Measurements from ENCODE around the gene DCUN1D3. TPM values are rescaled to one million over a fixed set of nuclear protein-coding genes. Genes with fewer than 3 reads are reported as not detected.

The DCUN1D3 gene
- total and polyA plus RNA-seq, 2 donors (not counting 3 experiments of a cell fraction or from before 2014, with no cell fraction given), result 10.4 to 35.0 TPM

DNA sequence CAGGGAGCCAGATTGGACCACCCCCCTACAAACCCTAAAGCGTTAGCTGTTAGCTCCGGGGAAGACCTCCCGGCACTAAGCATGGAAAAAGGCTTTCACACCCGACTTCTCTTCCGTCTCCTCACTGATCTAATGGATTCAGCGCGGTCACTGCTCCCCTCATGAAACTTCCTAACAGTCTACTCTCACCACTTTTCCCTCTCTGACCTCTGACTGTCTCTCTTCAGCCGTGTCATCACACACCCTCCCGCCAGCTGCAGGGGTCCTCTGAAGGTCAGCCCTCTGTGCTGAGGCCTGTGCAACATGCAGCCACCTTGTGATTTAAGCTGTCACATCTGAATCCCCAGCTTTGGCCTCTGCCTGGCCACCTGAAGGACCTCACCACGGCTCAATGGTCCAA is 16.1 kb upstream of the DCUN1D3 start:
- Histone ChIP-seq H3K9me1 (replicated peaks; ENCODE audit: control insufficient read depth, extremely low read depth, insufficient read depth, low read length) (no peaks in the 10 kb centered on the region), H3K4me2 (ENCODE audit: insufficient read depth, low read length) (no peak overlapping the region), H3K79me2 (ENCODE audit: control insufficient read depth, insufficient read depth, low read length) (no peaks in the 10 kb centered on the region), H3K4me3 (replicated peaks in 1 of 3; ENCODE audit: insufficient read depth in 1 of 3, low read depth in 1 of 3, low read length in 3 of 3) (no peak overlapping the region), H2AFZ (ENCODE audit: low read depth, low read length) (no peak overlapping the region), H3K4me1 (ENCODE audit: control insufficient read depth, extremely low read depth, insufficient read depth, low read length) (peaks cover 20% of the 10 kb centered on the region), H4K20me1 (replicated peaks; ENCODE audit: control insufficient read depth, extremely low read depth, insufficient read depth, low read length) (no peaks in the 10 kb centered on the region), H3K27ac (ENCODE audit: insufficient read depth, low read depth, low read length) (no peak overlapping the region), H3K9ac (replicated peaks; ENCODE audit: extremely low read depth, insufficient read depth, low read length) (no peak overlapping the region), H3K27me3 (ENCODE audit: control insufficient read depth in 2 of 2, insufficient read depth in 2 of 2, low read length in 2 of 2) (no peaks in the 10 kb centered on the region), H3K9me3 (replicated peaks; ENCODE audit: control insufficient read depth, insufficient read depth, low read length) (no peaks in the 10 kb centered on the region), H3K36me3 (ENCODE audit: control insufficient read depth in 2 of 2, extremely low read depth in 1 of 2, insufficient read depth in 2 of 2, low read length in 2 of 2) (peaks cover 0 to 6% of the 10 kb centered on the region in 2 experiments)
- CTCF ChIA-PET, result interaction anchor here (1.1 kb wide), 1 partner anchor 66 kb away, joined by 3 read pairs; no protein-coding TSS in a partner anchor
- no peak for TF ChIP-seq POLR2A (IDR thresholded peaks at IDR 0.05; ENCODE audit: low read depth, low read length)
- no peak for TF ChIP-seq JUN (IDR thresholded peaks at IDR 0.05; ENCODE audit: borderline replicate concordance, insufficient read depth, insufficient read length, low read depth)
- no peak for TF ChIP-seq POLR2AphosphoS5 (IDR thresholded peaks at IDR 0.05; ENCODE audit: insufficient read depth, low read depth, low read length)
- no peak for TF ChIP-seq MYC (IDR thresholded peaks at IDR 0.05; ENCODE audit: low read depth, low read length)
- no peak for TF ChIP-seq CTCF (IDR thresholded peaks at IDR 0.05; ENCODE audit: extremely low read depth in 1 of 2, insufficient read depth in 1 of 2, low read depth in 1 of 2, low read length in 2 of 2)
- TF ChIP-seq FOS (IDR thresholded peaks at IDR 0.05; ENCODE audit: borderline replicate concordance, insufficient read depth, low read length), result no peak
- TF ChIP-seq EZH2 (IDR thresholded peaks at IDR 0.05; ENCODE audit: borderline replicate concordance, low read depth, low read length, severe bottlenecking), result no peak
- no peak for TF ChIP-seq GATA2 (IDR thresholded peaks at IDR 0.05; ENCODE audit: insufficient read depth, insufficient read length, low read depth, low read length)
- TF ChIP-seq MAX (IDR thresholded peaks at IDR 0.05; ENCODE audit: insufficient read depth, insufficient read length), result no peak
- POLR2A ChIA-PET, result no interaction called here
- no peak for FAIRE-seq
- no peak for DNase-seq (ENCODE audit: low read depth, low spot score)
- dilution Hi-C loops (cut with MboI; ENCODE audit: extremely low pct_ligation_motif_present, low sequenced_read_pairs) (no loop called here), intact Hi-C loops (cut with micrococcal nuclease) (no loop called here)
- no TSS peak for BruUV-seq (replicated peaks)

Measured in endothelial cell of umbilical vein (primary cell).